Measurements from ENCODE around the gene GLRA2. TPM values are rescaled to one million over a fixed set of nuclear protein-coding genes. Genes with fewer than 3 reads are reported as not detected.

Gene GLRA2
- total RNA-seq (not detected), polyA plus RNA-seq (not detected)

DNA sequence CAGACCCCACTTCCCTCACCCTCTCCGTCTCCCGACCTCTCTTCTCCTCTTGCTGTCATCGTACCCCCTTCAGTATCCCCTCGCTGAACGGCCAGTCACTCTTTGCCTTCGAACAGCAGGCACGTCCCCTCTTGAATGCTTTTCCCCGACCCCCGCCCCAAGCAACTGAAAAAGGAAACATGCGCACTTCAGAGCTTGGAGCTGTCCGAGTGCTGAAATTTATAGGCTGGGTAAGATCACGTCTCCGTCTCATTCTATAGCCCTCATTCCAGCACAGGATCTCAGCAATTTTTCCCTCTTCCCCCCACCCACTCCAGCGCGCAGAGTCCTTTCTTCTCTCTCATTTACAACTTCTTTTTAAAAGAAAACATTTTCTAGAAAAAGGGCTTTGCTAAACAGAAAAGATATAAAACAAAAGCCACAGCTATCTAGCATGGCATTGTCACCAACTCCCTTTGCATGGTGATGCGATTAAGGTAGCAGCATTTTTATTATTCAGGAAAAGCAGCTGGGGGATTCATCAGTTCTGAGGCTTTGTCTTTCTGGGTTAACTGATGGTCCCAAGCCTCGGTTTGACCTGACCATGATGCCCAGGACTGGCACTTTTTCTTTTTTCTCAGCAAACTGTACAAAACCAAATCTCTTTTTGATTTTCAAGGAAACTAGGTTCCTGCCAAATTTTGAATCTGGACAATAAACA is at the start of gene GLRA2:
Gene GLRA2, plus strand, starts transcription at position 247 of the 700 bp plus-strand sequence. CDS start 522 bp downstream, outside the sequence.
- ChIA-PET POLR2A (no interaction called here), CTCF (no interaction called here)
- Histone ChIP-seq H3K4me3 (ENCODE audit: low read length) (no peak within 1 kb of the TSS), H3K27ac (ENCODE audit: low read depth, low read length) (no peak within 1 kb of the TSS), H3K9me3 (ENCODE audit: low read length) (no peaks in the 10 kb centered on the region), H3K36me3 (ENCODE audit: insufficient read depth, low read length) (no peaks in the 10 kb centered on the region), H3K4me1 (ENCODE audit: insufficient read depth, low read length) (no peaks in the 10 kb centered on the region), H3K27me3 (ENCODE audit: insufficient read depth, low read length, poor library complexity, severe bottlenecking) (no peaks in the 10 kb centered on the region)
- Mint-ChIP-seq H3K4me3 (no peak within 1 kb of the TSS), H3K27me3 (peaks cover 0 to 6% of the 10 kb centered on the region in 2 donors), H3K9me3 (peaks cover 0 to 3% (median 0%) of the 10 kb centered on the region in 5 donors), H3K4me1 (peaks cover 0 to 3% (median 2%) of the 10 kb centered on the region in 3 donors), H3K36me3 (no peaks in the 10 kb centered on the region), H3K27ac (no peak within 1 kb of the TSS)
- DNase-seq, result no peak

- no peaks in the 10 kb centered on the region for H3K36me3 Mint-ChIP-seq
- H3K4me3 ChIP-seq (ENCODE audit: low read length), result no peak overlapping the region
- H3K27me3 Mint-ChIP-seq, result peaks cover 0 to 3% of the 10 kb centered on the region in 2 donors
- no peaks in the 10 kb centered on the region for H3K36me3 ChIP-seq (ENCODE audit: insufficient read depth, low read length)
- no peak overlapping the region for H3K4me3 Mint-ChIP-seq
- no peaks in the 10 kb centered on the region for H3K4me1 Mint-ChIP-seq
- H3K9me3 Mint-ChIP-seq, result no peaks in the 10 kb centered on the region
- no peak overlapping the region for H3K27ac ChIP-seq (ENCODE audit: low read depth, low read length)
- ChIA-PET POLR2A (no interaction called here), CTCF (no interaction called here)
- no peaks in the 10 kb centered on the region for H3K9me3 ChIP-seq (ENCODE audit: low read length)
- no peaks in the 10 kb centered on the region for H3K4me1 ChIP-seq (ENCODE audit: insufficient read depth, low read length)
- DNase-seq, result no peak
- no peak overlapping the region for H3K27ac Mint-ChIP-seq
- H3K27me3 ChIP-seq (ENCODE audit: insufficient read depth, low read length, poor library complexity, severe bottlenecking), result no peaks in the 10 kb centered on the region
These were observed 39.9 kb upstream of the GLRA2 start for GRCh38 chrX:14489437-14489836.

GRCh38 chrX:14491689-14492088 is 37.6 kb upstream of the GLRA2 start:
- Mint-ChIP-seq H3K4me1 (peaks cover 2 to 9% (median 7%) of the 10 kb centered on the region in 3 donors), H3K9me3 (no peaks in the 10 kb centered on the region), H3K27me3 (no peaks in the 10 kb centered on the region), H3K36me3 (no peaks in the 10 kb centered on the region), H3K27ac (no peak overlapping the region), H3K4me3 (no peak overlapping the region)
- no peak overlapping the region for H3K27ac ChIP-seq (ENCODE audit: low read depth, low read length)
- no peaks in the 10 kb centered on the region for H3K4me1 ChIP-seq (ENCODE audit: insufficient read depth, low read length)
- ChIA-PET CTCF (no interaction called here), POLR2A (no interaction called here)
- H3K36me3 ChIP-seq (ENCODE audit: insufficient read depth, low read length), result no peaks in the 10 kb centered on the region
- H3K9me3 ChIP-seq (ENCODE audit: low read length), result no peaks in the 10 kb centered on the region
- no peaks in the 10 kb centered on the region for H3K27me3 ChIP-seq (ENCODE audit: insufficient read depth, low read length, poor library complexity, severe bottlenecking)
- DNase-seq, result no peak
- H3K4me3 ChIP-seq (ENCODE audit: low read length), result no peak overlapping the region

- H3K4me1 ChIP-seq (ENCODE audit: insufficient read depth, low read length), result no peaks in the 10 kb centered on the region
- H3K27ac ChIP-seq (ENCODE audit: low read depth, low read length), result peak overlapping the region; percentile 43
- H3K4me1 Mint-ChIP-seq, result peaks cover 18 to 29% (median 23%) of the 10 kb centered on the region in 3 donors
- CTCF ChIA-PET, result interaction anchor here (0.8 kb wide), 1 partner anchor 9 kb away, joined by 5 read pairs; no protein-coding TSS in a partner anchor
- no peaks in the 10 kb centered on the region for H3K9me3 Mint-ChIP-seq
- POLR2A ChIA-PET, result no interaction called here
- no peak for DNase-seq
- no peaks in the 10 kb centered on the region for H3K36me3 ChIP-seq (ENCODE audit: insufficient read depth, low read length)
- H3K4me3 ChIP-seq (ENCODE audit: low read length), result peak overlapping the region; percentile 38
- peak overlapping the region; percentile 70 to 88 (median 80) for H3K4me3 Mint-ChIP-seq
- H3K27me3 Mint-ChIP-seq, result no peaks in the 10 kb centered on the region
- H3K36me3 Mint-ChIP-seq, result peaks cover 0 to 1% (median 0%) of the 10 kb centered on the region in 3 donors
- H3K27ac Mint-ChIP-seq, result peak overlapping the region; percentile 86 to 97 (median 88)
- no peaks in the 10 kb centered on the region for H3K9me3 ChIP-seq (ENCODE audit: low read length)
- no peaks in the 10 kb centered on the region for H3K27me3 ChIP-seq (ENCODE audit: insufficient read depth, low read length, poor library complexity, severe bottlenecking)
These were observed 32.7 kb upstream of the GLRA2 start for GRCh38 chrX:14496674-14497073.

GRCh38 chrX:14497184-14497666 is 32.1 kb upstream of the GLRA2 start:
- H3K4me1 ChIP-seq (ENCODE audit: insufficient read depth, low read length), result no peaks in the 10 kb centered on the region
- ChIA-PET CTCF (interaction anchor here (0.8 kb wide), 1 partner anchor 8 kb away, joined by 5 read pairs; no protein-coding TSS in a partner anchor), POLR2A (no interaction called here)
- H3K27ac Mint-ChIP-seq, result peak overlapping the region; percentile 86 to 97 (median 88)
- H3K9me3 ChIP-seq (ENCODE audit: low read length), result no peaks in the 10 kb centered on the region
- peaks cover 18 to 29% (median 23%) of the 10 kb centered on the region in 3 donors for H3K4me1 Mint-ChIP-seq
- H3K27ac ChIP-seq (ENCODE audit: low read depth, low read length), result peak overlapping the region; percentile 43
- no peaks in the 10 kb centered on the region for H3K27me3 Mint-ChIP-seq
- peaks cover 0 to 1% (median 0%) of the 10 kb centered on the region in 3 donors for H3K36me3 Mint-ChIP-seq
- no peaks in the 10 kb centered on the region for H3K36me3 ChIP-seq (ENCODE audit: insufficient read depth, low read length)
- H3K4me3 ChIP-seq (ENCODE audit: low read length), result peak overlapping the region; percentile 38
- H3K27me3 ChIP-seq (ENCODE audit: insufficient read depth, low read length, poor library complexity, severe bottlenecking), result no peaks in the 10 kb centered on the region
- H3K9me3 Mint-ChIP-seq, result no peaks in the 10 kb centered on the region
- H3K4me3 Mint-ChIP-seq, result peak overlapping the region; percentile 70 to 88 (median 80)
- DNase-seq, result peak in 2 of 5 donors; percentile 2 to 4

DNA sequence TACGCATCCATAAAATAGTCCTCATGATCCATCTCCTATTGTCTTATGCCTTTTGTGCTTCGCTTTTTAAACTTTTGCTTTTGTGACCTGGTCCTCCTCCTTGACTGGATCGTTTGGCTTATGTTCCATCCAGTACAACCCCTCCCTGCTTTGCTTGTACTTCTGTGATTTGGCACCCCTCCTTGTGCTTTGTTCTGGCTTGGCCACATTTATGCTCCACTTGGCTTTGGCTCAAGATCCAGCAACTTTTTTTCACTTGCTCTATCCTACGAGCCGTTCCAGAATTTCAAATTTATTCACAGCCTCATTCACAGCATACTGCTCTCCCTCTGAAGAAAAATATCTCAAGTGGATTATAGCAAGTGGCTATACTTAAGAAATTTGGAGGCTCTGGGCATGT is 28.0 kb upstream of the GLRA2 start:
- H3K4me3 ChIP-seq (ENCODE audit: low read length), result no peak overlapping the region
- H3K4me1 ChIP-seq (ENCODE audit: insufficient read depth, low read length), result no peaks in the 10 kb centered on the region
- H3K27ac ChIP-seq (ENCODE audit: low read depth, low read length), result no peak overlapping the region
- Mint-ChIP-seq H3K4me3 (no peak overlapping the region), H3K27ac (no peak overlapping the region), H3K36me3 (peaks cover 0 to 1% (median 0%) of the 10 kb centered on the region in 3 donors), H3K27me3 (no peaks in the 10 kb centered on the region), H3K9me3 (no peaks in the 10 kb centered on the region), H3K4me1 (peaks cover 15 to 23% (median 20%) of the 10 kb centered on the region in 3 donors)
- POLR2A ChIA-PET, result no interaction called here
- CTCF ChIA-PET, result no interaction called here
- no peaks in the 10 kb centered on the region for H3K36me3 ChIP-seq (ENCODE audit: insufficient read depth, low read length)
- DNase-seq, result no peak
- no peaks in the 10 kb centered on the region for H3K9me3 ChIP-seq (ENCODE audit: low read length)
- H3K27me3 ChIP-seq (ENCODE audit: insufficient read depth, low read length, poor library complexity, severe bottlenecking), result no peaks in the 10 kb centered on the region

GRCh38 chrX:14504960-14505538 is 24.3 kb upstream of the GLRA2 start:
- H3K36me3 ChIP-seq (ENCODE audit: insufficient read depth, low read length), result no peaks in the 10 kb centered on the region
- H3K9me3 Mint-ChIP-seq, result no peaks in the 10 kb centered on the region
- ChIA-PET POLR2A (no interaction called here), CTCF (interaction anchor here (1.3 kb wide), 1 partner anchor 8 kb away, joined by 5 read pairs; no protein-coding TSS in a partner anchor)
- DNase-seq, result no peak
- no peaks in the 10 kb centered on the region for H3K9me3 ChIP-seq (ENCODE audit: low read length)
- no peak overlapping the region for H3K27ac ChIP-seq (ENCODE audit: low read depth, low read length)
- H3K36me3 Mint-ChIP-seq, result no peaks in the 10 kb centered on the region
- H3K4me3 Mint-ChIP-seq, result no peak overlapping the region
- no peak overlapping the region for H3K4me3 ChIP-seq (ENCODE audit: low read length)
- no peaks in the 10 kb centered on the region for H3K4me1 ChIP-seq (ENCODE audit: insufficient read depth, low read length)
- peaks cover 4 to 17% of the 10 kb centered on the region in 2 donors for H3K27me3 Mint-ChIP-seq
- no peaks in the 10 kb centered on the region for H3K4me1 Mint-ChIP-seq
- H3K27me3 ChIP-seq (ENCODE audit: insufficient read depth, low read length, poor library complexity, severe bottlenecking), result no peaks in the 10 kb centered on the region
- no peak overlapping the region for H3K27ac Mint-ChIP-seq

DNA sequence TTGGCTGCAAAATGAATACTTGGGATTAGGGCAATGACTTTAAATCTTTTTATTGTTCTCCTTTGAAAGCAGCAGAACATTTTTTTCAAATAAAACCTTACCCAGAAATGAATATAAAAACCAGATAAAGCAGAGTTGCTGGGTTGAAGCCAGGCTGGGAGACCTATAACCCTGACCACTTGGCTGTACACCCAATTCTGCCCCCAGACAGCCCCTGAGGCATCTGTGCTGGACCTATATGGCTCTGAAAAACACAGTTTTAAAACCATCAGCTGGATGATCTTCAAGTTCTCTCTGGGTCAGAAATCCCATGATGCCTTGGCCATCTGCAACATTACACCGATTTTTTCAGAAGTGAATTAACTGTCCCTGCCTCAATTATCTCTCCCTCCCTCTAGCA is 23.7 kb upstream of the GLRA2 start:
- no peaks in the 10 kb centered on the region for H3K9me3 ChIP-seq (ENCODE audit: low read length)
- no peak for DNase-seq
- no peaks in the 10 kb centered on the region for H3K4me1 ChIP-seq (ENCODE audit: insufficient read depth, low read length)
- no peak overlapping the region for H3K27ac ChIP-seq (ENCODE audit: low read depth, low read length)
- Mint-ChIP-seq H3K36me3 (no peaks in the 10 kb centered on the region), H3K4me3 (no peak overlapping the region), H3K27ac (peak overlapping the region in 1 of 8 donors; percentile 3), H3K27me3 (peaks cover 4 to 22% of the 10 kb centered on the region in 2 donors), H3K4me1 (no peaks in the 10 kb centered on the region), H3K9me3 (no peaks in the 10 kb centered on the region)
- no peaks in the 10 kb centered on the region for H3K27me3 ChIP-seq (ENCODE audit: insufficient read depth, low read length, poor library complexity, severe bottlenecking)
- no peaks in the 10 kb centered on the region for H3K36me3 ChIP-seq (ENCODE audit: insufficient read depth, low read length)
- ChIA-PET CTCF (interaction anchor here (1.3 kb wide), 1 partner anchor 9 kb away, joined by 5 read pairs; no protein-coding TSS in a partner anchor), POLR2A (no interaction called here)
- H3K4me3 ChIP-seq (ENCODE audit: low read length), result no peak overlapping the region

Data from CD8-positive, alpha-beta memory T cell (primary cell).